ENCODE measurements around the gene SPATA22.

GRCh38 chr17:3433741-3434140 is 37.9 kb downstream of the SPATA22 start, which contains the start of gene OR1E2:
- no peak for TF ChIP-seq CTCF (IDR thresholded peaks at IDR 0.05)
- no peak for TF ChIP-seq ZFX (IDR thresholded peaks at IDR 0.05; ENCODE audit: borderline replicate concordance)

Data from 22Rv1 (cell line).